GM23338 (cell line): Measurements from ENCODE around the gene ALDH1A1. TPM values are rescaled to one million over a fixed set of nuclear protein-coding genes. Genes with fewer than 3 reads are reported as not detected.

ENCODE experiments used
- ATAC-seq: fragments of 200-7000 bp; cut with Tn5 transposase; 3 replicates; pipeline ENCODE4 v1.9.1; 2020
- DNase-seq: peaks from one replicate; pipeline ENCODE4 v3.0.0-alpha.2; 2015; ENCODE audit warnings: low spot score
- H2AFZ ChIP-seq: fragments of 200-600 bp; sonication (generic); 2 replicates; pipeline ENCODE4 v1.8.0; 2016; ENCODE audit warnings: antibody characterized with exemption, mild to moderate bottlenecking, moderate library complexity
- H3F3A ChIP-seq: fragments of 200-600 bp; sonication (generic); replicated peaks from 2 replicates; pipeline ENCODE4 v1.8.0; 2017; ENCODE audit warnings: antibody characterized with exemption, mixed run types, low read depth
- H3K27ac ChIP-seq: fragments of 200-600 bp; sonication (generic); 2 replicates; pipeline ENCODE4 v1.6.1; 2016; ENCODE audit warnings: low read depth
- H3K27me3 ChIP-seq: fragments of 200-600 bp; sonication (generic); 2 replicates; pipeline ENCODE4 v1.8.0; 2016; ENCODE audit warnings: mild to moderate bottlenecking, mixed run types, moderate library complexity; ENCODE audit not compliant: insufficient read depth
- H3K36me3 ChIP-seq: fragments of 200-600 bp; sonication (generic); 2 replicates; pipeline ENCODE4 v1.8.0; 2016; ENCODE audit warnings: mild to moderate bottlenecking; ENCODE audit not compliant: insufficient read depth
- H3K4me1 ChIP-seq: fragments of 200-600 bp; sonication (generic); 2 replicates; pipeline ENCODE4 v1.8.0; 2016; ENCODE audit warnings: mild to moderate bottlenecking, moderate library complexity; ENCODE audit not compliant: insufficient read depth
- H3K4me2 ChIP-seq: fragments of 200-600 bp; sonication (generic); 2 replicates; pipeline ENCODE4 v1.7.1; 2017; ENCODE audit warnings: mixed run types
- H3K4me3 ChIP-seq: fragments of 200-600 bp; sonication (generic); 2 replicates; pipeline ENCODE4 v1.6.1; 2016; ENCODE audit warnings: mixed run types
- H3K79me2 ChIP-seq: fragments of 200-600 bp; sonication (generic); replicated peaks from 2 replicates; pipeline ENCODE4 v1.8.0; 2017; ENCODE audit warnings: mild to moderate bottlenecking; ENCODE audit not compliant: insufficient read depth
- H3K9me2 ChIP-seq: fragments of 200-600 bp; sonication (generic); 2 replicates; pipeline ENCODE4 v1.8.0; 2017; ENCODE audit not compliant: insufficient read depth
- H4K20me1 ChIP-seq: fragments of 200-600 bp; sonication (generic); replicated peaks from 2 replicates; pipeline ENCODE4 v1.8.0; 2017; ENCODE audit warnings: mild to moderate bottlenecking; ENCODE audit not compliant: insufficient read depth
- H3K27ac Mint-ChIP-seq: 2 replicates; pipeline ENCODE4 v1.8.0; 2020; ENCODE audit warnings: inconsistent platforms, mild to moderate bottlenecking, moderate library complexity, mixed read lengths
- H3K27me3 Mint-ChIP-seq: 3 replicates; pipeline ENCODE4 v1.8.0; 2022; ENCODE audit warnings: low read depth, mild to moderate bottlenecking, moderate library complexity, mixed read lengths, inconsistent platforms; ENCODE audit not compliant: insufficient read depth, poor library complexity
- H3K36me3 Mint-ChIP-seq: 3 replicates; pipeline ENCODE4 v1.8.0; 2021; ENCODE audit warnings: low read depth, mild to moderate bottlenecking, inconsistent platforms, moderate library complexity, mixed read lengths
- H3K4me1 Mint-ChIP-seq: 3 replicates; pipeline ENCODE4 v1.8.0; 2020; ENCODE audit warnings: mild to moderate bottlenecking, inconsistent platforms, mixed read lengths
- H3K4me3 Mint-ChIP-seq: 3 replicates; pipeline ENCODE4 v1.8.0; 2021; ENCODE audit warnings: moderate library complexity, mild to moderate bottlenecking, inconsistent platforms, mixed read lengths
- H3K9me3 Mint-ChIP-seq: 3 replicates; pipeline ENCODE4 v1.8.0; 2020; ENCODE audit warnings: moderate library complexity, mild to moderate bottlenecking, inconsistent platforms, mixed read lengths
- CREB1 ChIP-seq: fragments of 250-450 bp; sonication (Bioruptor Pico); IDR thresholded peaks from 2 replicates; pipeline ENCODE4 v1.5.0; 2020; ENCODE audit warnings: low read depth, mild to moderate bottlenecking, moderate library complexity
- EZH2phosphoT487 ChIP-seq: fragments of 200-600 bp; sonication (generic); IDR thresholded peaks from one replicate; pipeline ENCODE4 v1.8.1; 2018; ENCODE audit warnings: antibody characterized with exemption; ENCODE audit not compliant: unreplicated experiment
- JUNB ChIP-seq: IDR thresholded peaks from one replicate; pipeline ENCODE4 v1.6.1; 2016; ENCODE audit warnings: antibody characterized with exemption; ENCODE audit not compliant: unreplicated experiment
- POLR2AphosphoS5 ChIP-seq: IDR thresholded peaks from 2 replicates; pipeline ENCODE4 v1.6.1; 2016; ENCODE audit warnings: antibody characterized with exemption, low read depth
- STAT1 ChIP-seq: IDR thresholded peaks from one replicate; pipeline ENCODE4 v1.6.1; 2016; ENCODE audit warnings: antibody characterized with exemption; ENCODE audit not compliant: unreplicated experiment
- polyA plus RNA-seq: library from polyadenylated mRNA; unstranded; fragments of >200 nt; fragmentation: Nextera tagmentation; extraction: Ambion mirVana; gene quantifications from 2 replicates; pipeline ENCODE4 v1.2.1, GENCODE V29; 2016
- total RNA-seq: library from RNA; depleted of rRNA; stranded (reverse); fragments of >200 nt; shearing (Covaris generic); gene quantifications from 2 replicates; pipeline ENCODE4 v1.2.3, GENCODE V29; 2014
- TF ChIP-seq, protein P1 (sequence below): fragments of 250-450 bp; sonication (Bioruptor Pico); IDR thresholded peaks from 2 replicates; pipeline ENCODE4 v1.5.0; 2020; ENCODE audit warnings: mild to moderate bottlenecking, moderate library complexity

Gene ALDH1A1
- total and polyA plus RNA-seq, 2 experiments from 2014 or later = 2.1 to 3.4 TPM

DNA sequence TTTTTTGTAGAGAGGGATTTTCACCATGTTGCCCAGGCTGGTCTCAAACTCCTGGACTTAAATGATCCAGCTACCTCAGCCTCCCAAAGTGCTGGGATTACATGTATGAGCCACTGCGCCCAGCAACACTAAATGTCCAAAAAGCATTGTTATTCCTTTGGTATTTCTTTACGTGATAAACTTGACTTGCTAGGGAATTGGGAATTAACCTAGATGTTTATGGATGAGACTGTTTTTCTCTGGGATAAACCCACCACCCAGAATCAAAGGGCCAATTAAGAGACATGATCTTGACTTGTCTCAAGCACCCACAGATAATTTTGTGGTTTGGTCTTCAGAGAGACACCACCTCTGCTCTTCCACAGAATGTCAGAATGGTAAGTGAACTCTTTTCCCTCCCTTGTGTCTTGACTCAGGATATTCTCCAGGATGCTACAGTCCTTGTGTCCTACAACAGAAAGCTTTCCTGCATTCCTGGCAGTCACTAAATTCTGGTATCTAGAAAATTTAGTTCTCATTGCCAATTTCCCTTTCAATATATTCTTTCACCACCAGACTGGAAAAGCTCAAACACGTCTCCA, 55.7 kb downstream of the ALDH1A1 start (continued):
- TF ChIP-seq, protein P1, sequence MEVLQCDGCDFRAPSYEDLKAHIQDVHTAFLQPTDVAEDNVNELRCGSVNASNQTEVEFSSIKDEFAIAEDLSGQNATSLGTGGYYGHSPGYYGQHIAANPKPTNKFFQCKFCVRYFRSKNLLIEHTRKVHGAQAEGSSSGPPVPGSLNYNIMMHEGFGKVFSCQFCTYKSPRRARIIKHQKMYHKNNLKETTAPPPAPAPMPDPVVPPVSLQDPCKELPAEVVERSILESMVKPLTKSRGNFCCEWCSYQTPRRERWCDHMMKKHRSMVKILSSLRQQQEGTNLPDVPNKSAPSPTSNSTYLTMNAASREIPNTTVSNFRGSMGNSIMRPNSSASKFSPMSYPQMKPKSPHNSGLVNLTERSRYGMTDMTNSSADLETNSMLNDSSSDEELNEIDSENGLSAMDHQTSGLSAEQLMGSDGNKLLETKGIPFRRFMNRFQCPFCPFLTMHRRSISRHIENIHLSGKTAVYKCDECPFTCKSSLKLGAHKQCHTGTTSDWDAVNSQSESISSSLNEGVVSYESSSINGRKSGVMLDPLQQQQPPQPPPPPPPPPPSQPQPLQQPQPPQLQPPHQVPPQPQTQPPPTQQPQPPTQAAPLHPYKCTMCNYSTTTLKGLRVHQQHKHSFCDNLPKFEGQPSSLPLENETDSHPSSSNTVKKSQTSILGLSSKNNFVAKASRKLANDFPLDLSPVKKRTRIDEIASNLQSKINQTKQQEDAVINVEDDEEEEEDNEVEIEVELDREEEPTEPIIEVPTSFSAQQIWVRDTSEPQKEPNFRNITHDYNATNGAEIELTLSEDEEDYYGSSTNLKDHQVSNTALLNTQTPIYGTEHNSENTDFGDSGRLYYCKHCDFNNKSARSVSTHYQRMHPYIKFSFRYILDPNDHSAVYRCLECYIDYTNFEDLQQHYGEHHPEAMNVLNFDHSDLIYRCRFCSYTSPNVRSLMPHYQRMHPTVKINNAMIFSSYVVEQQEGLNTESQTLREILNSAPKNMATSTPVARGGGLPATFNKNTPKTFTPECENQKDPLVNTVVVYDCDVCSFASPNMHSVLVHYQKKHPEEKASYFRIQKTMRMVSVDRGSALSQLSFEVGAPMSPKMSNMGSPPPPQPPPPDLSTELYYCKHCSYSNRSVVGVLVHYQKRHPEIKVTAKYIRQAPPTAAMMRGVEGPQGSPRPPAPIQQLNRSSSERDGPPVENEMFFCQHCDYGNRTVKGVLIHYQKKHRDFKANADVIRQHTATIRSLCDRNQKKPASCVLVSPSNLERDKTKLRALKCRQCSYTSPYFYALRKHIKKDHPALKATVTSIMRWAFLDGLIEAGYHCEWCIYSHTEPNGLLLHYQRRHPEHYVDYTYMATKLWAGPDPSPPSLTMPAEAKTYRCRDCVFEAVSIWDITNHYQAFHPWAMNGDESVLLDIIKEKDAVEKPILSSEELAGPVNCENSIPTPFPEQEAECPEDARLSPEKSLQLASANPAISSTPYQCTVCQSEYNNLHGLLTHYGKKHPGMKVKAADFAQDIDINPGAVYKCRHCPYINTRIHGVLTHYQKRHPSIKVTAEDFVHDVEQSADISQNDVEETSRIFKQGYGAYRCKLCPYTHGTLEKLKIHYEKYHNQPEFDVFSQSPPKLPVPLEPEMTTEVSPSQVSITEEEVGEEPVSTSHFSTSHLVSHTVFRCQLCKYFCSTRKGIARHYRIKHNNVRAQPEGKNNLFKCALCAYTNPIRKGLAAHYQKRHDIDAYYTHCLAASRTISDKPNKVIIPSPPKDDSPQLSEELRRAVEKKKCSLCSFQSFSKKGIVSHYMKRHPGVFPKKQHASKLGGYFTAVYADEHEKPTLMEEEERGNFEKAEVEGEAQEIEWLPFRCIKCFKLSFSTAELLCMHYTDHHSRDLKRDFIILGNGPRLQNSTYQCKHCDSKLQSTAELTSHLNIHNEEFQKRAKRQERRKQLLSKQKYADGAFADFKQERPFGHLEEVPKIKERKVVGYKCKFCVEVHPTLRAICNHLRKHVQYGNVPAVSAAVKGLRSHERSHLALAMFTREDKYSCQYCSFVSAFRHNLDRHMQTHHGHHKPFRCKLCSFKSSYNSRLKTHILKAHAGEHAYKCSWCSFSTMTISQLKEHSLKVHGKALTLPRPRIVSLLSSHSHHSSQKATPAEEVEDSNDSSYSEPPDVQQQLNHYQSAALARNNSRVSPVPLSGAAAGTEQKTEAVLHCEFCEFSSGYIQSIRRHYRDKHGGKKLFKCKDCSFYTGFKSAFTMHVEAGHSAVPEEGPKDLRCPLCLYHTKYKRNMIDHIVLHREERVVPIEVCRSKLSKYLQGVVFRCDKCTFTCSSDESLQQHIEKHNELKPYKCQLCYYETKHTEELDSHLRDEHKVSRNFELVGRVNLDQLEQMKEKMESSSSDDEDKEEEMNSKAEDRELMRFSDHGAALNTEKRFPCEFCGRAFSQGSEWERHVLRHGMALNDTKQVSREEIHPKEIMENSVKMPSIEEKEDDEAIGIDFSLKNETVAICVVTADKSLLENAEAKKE (CRISPR knock-in tag) = no peak
- TF ChIP-seq JUNB = no peak

DNA sequence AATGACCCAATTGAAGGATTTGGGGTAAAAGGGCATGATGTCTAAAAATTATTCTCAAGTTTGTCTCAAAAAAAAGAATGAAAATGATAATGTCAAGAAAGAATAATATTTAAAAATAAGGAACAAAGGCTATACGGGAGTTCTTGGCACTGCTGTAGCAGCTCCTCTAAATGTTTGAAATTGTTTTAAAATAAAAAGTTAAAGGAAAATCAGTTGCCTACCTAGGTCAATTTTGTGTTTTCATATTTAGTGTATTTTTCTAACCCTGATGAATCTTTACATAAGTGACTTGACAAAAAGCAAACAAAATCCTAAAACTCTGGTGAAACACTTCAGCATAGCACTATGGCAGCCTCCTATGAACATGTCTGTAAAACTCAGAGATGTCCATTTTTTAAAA, 56.4 kb downstream of the ALDH1A1 start:
- no peaks in the 10 kb centered on the region for H3K4me1 Mint-ChIP-seq
- Histone ChIP-seq H3K4me1 (no peaks in the 10 kb centered on the region), H3K79me2 (no peaks in the 10 kb centered on the region), H4K20me1 (no peaks in the 10 kb centered on the region), H3K4me2 (no peak overlapping the region), H3K9me2 (peaks cover 2% of the 10 kb centered on the region; the same call in 1 of the 2 replicates), H3K36me3 (no peaks in the 10 kb centered on the region), H3K4me3 (no peak overlapping the region), H3K27ac (no peak overlapping the region), H2AFZ (no peak overlapping the region), H3F3A (no peaks in the 10 kb centered on the region), H3K27me3 (no peaks in the 10 kb centered on the region)
- peaks cover 2% of the 10 kb centered on the region for H3K27me3 Mint-ChIP-seq
- H3K36me3 Mint-ChIP-seq = no peaks in the 10 kb centered on the region
- no peak overlapping the region for H3K27ac Mint-ChIP-seq
- no peak overlapping the region for H3K4me3 Mint-ChIP-seq
- ATAC-seq (no peak), DNase-seq (no peak)
- TF ChIP-seq, protein P1 (CRISPR knock-in tag) = no peak
- no peak for TF ChIP-seq POLR2AphosphoS5
- no peak for TF ChIP-seq EZH2phosphoT487
- TF ChIP-seq CREB1 (CRISPR knock-in tag) = no peak
- TF ChIP-seq STAT1 = no peak
- H3K9me3 Mint-ChIP-seq = no peaks in the 10 kb centered on the region
